ENCODE results near the gene KANK2.

Gene KANK2

GRCh38 chr19:11203194-11204075 is 6.1 kb upstream of the KANK2 start:
- peak; percentile 84 to 95 for DNase-seq (ENCODE audit: low read depth in 2 of 2)
- no peak overlapping the region for H3K4me3 ChIP-seq (replicated peaks in 1 of 2; ENCODE audit: low read depth in 2 of 2, low read length in 2 of 2)
- peak; percentile 88 for TF ChIP-seq CTCF (IDR thresholded peaks at IDR 0.05; ENCODE audit: low read depth, low read length)

- H3K4me3 ChIP-seq (replicated peaks in 1 of 2; ENCODE audit: low read depth in 2 of 2, low read length in 2 of 2): no peak overlapping the region
- TF ChIP-seq CTCF (IDR thresholded peaks at IDR 0.05; ENCODE audit: low read depth, low read length): no peak
- DNase-seq (ENCODE audit: low read depth in 2 of 2): no peak
These were observed 5.3 kb upstream of the KANK2 start for GRCh38 chr19:11202488-11203193.

GRCh38 chr19:11201791-11202190 is 4.4 kb upstream of the KANK2 start:
- no peak for DNase-seq (ENCODE audit: low read depth in 2 of 2)
- H3K4me3 ChIP-seq (replicated peaks in 1 of 2; ENCODE audit: low read depth in 2 of 2, low read length in 2 of 2): no peak overlapping the region
- TF ChIP-seq CTCF (IDR thresholded peaks at IDR 0.05; ENCODE audit: low read depth, low read length): no peak

- no peak for TF ChIP-seq CTCF (IDR thresholded peaks at IDR 0.05; ENCODE audit: low read depth, low read length)
- no peak overlapping the region for H3K4me3 ChIP-seq (replicated peaks in 1 of 2; ENCODE audit: low read depth in 2 of 2, low read length in 2 of 2)
- no peak for DNase-seq (ENCODE audit: low read depth in 2 of 2)
These were observed 3.6 kb upstream of the KANK2 start for GRCh38 chr19:11200931-11201330.

- TF ChIP-seq CTCF (IDR thresholded peaks at IDR 0.05; ENCODE audit: low read depth, low read length): no peak
- DNase-seq (ENCODE audit: low read depth in 2 of 2): no peak
- no peak overlapping the region for H3K4me3 ChIP-seq (replicated peaks in 1 of 2; ENCODE audit: low read depth in 2 of 2, low read length in 2 of 2)
These were observed 2.8 kb upstream of the KANK2 start for GRCh38 chr19:11200015-11200574.

GRCh38 chr19:11199517-11199916 is 2.2 kb upstream of the KANK2 start:
- no peak for DNase-seq (ENCODE audit: low read depth in 2 of 2)
- no peak overlapping the region for H3K4me3 ChIP-seq (replicated peaks in 1 of 2; ENCODE audit: low read depth in 2 of 2, low read length in 2 of 2)
- TF ChIP-seq CTCF (IDR thresholded peaks at IDR 0.05; ENCODE audit: low read depth, low read length): no peak

Measured in cardiac fibroblast (primary cell).